ENCODE data around the gene DNAJC15. TPM values are rescaled to one million over a fixed set of nuclear protein-coding genes. Genes with fewer than 3 reads are reported as not detected.

Gene DNAJC15
- polyA plus RNA-seq, 1 donor (not counting 4 experiments of a cell fraction or from before 2014, with no cell fraction given): 38.5 TPM

DNA sequence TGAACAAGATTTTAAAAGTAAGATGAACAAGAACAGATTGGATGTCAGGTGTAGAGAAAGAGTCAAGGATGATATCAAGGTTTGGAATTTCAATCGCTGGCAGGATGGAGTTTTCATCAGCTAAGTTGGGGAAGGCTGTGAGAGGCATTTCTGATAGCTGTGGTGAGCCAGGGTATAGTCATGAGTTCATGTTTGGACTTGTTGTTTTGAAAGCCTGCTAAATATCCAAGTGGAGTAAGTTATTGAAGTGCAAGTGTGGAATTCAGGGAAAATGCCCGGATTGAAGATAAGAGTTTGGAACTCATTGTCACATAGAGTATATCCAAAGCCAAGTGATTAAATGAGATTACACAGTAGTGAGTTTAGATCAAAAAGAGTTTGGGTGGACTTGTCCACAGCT lies 20.4 kb upstream of the DNAJC15 start:
- DNase-seq (ENCODE audit: low read depth, low spot score): peak; percentile 69
- H2AFZ ChIP-seq (ENCODE audit: control insufficient read depth, low read length): peak overlapping the region; percentile 69

DNA sequence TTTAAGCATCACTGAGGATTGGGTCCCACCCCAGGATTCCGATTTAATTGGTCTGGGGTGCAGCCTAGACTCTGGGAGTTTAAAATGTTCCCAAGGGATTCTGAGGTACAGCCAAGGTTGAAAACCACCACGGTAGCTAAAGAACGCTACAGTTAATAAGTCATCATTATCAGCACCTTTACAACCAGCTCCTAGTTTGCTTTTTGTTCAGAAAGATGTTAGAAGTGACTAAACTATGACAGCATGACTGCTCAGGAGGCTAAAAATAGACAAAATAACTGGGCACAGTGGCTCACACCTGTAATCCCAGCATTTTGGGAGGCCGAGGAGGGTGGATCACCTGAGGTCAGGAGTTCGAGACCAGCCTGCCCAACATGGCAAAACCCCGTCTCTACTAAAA lies 19.7 kb upstream of the DNAJC15 start:
- no peaks in the 10 kb centered on the region for H4K20me1 ChIP-seq (ENCODE audit: control insufficient read depth, extremely low read depth, insufficient read depth, low read length)
- no peaks in the 10 kb centered on the region for H3K9me3 ChIP-seq (ENCODE audit: control insufficient read depth, low read depth, low read length)
- H3K27ac ChIP-seq (ENCODE audit: control insufficient read depth, insufficient read depth, low read length): peak overlapping the region; percentile 90
- no peaks in the 10 kb centered on the region for H3K9me1 ChIP-seq (ENCODE audit: control insufficient read depth, extremely low read depth, insufficient read depth, low read length)
- peaks cover 58% of the 10 kb centered on the region for H3K4me1 ChIP-seq (ENCODE audit: control insufficient read depth, extremely low read depth, insufficient read depth, low read length)
- no peak for DNase-seq (ENCODE audit: low read depth, low spot score)
- no peaks in the 10 kb centered on the region for H3K27me3 ChIP-seq (ENCODE audit: control insufficient read depth, extremely low read depth, insufficient read depth, low read length)
- no peak for FAIRE-seq
- peak overlapping the region; percentile 69 for H3K4me2 ChIP-seq (ENCODE audit: control insufficient read depth, extremely low read depth, insufficient read depth, low read depth, low read length)
- peak overlapping the region; percentile 44 for H3K9ac ChIP-seq (ENCODE audit: control insufficient read depth, extremely low read depth, insufficient read depth, low read length)
- H3K36me3 ChIP-seq (ENCODE audit: control insufficient read depth in 2 of 2, extremely low read depth in 1 of 2, insufficient read depth in 2 of 2, low read length in 2 of 2): no peaks in the 10 kb centered on the region
- TF ChIP-seq EZH2 (IDR thresholded peaks at IDR 0.05; ENCODE audit: low read length): no peak
- TF ChIP-seq, protein P1, sequence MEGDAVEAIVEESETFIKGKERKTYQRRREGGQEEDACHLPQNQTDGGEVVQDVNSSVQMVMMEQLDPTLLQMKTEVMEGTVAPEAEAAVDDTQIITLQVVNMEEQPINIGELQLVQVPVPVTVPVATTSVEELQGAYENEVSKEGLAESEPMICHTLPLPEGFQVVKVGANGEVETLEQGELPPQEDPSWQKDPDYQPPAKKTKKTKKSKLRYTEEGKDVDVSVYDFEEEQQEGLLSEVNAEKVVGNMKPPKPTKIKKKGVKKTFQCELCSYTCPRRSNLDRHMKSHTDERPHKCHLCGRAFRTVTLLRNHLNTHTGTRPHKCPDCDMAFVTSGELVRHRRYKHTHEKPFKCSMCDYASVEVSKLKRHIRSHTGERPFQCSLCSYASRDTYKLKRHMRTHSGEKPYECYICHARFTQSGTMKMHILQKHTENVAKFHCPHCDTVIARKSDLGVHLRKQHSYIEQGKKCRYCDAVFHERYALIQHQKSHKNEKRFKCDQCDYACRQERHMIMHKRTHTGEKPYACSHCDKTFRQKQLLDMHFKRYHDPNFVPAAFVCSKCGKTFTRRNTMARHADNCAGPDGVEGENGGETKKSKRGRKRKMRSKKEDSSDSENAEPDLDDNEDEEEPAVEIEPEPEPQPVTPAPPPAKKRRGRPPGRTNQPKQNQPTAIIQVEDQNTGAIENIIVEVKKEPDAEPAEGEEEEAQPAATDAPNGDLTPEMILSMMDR (optimal IDR thresholded peaks at IDR 0.05 in 1 of 3, IDR thresholded peaks at IDR 0.05 in 1 of 3, conservative IDR thresholded peaks at IDR 0.05 in 1 of 3; ENCODE audit: extremely low read depth in 1 of 3, insufficient read depth in 2 of 3, low read length in 3 of 3): no peak
- peak overlapping the region; percentile 69 for H2AFZ ChIP-seq (ENCODE audit: control insufficient read depth, low read length)
- H3K4me3 ChIP-seq (ENCODE audit: control insufficient read depth in 2 of 3, extremely low read depth in 1 of 3, insufficient read depth in 2 of 3, low read depth in 1 of 3, low read length in 3 of 3): peak overlapping the region in 1 of 3 experiments; percentile 1
- H3K79me2 ChIP-seq (ENCODE audit: control insufficient read depth, insufficient read depth, low read length): no peaks in the 10 kb centered on the region
- dilution Hi-C loops (cut with MboI; ENCODE audit: extremely low pct_ligation_motif_present, low sequenced_read_pairs): no loop called here

More for the DNA sequence above, 20.4 kb upstream of the DNAJC15 start:
- Histone ChIP-seq H3K9me3 (ENCODE audit: control insufficient read depth, low read depth, low read length) (no peaks in the 10 kb centered on the region), H3K4me3 (ENCODE audit: control insufficient read depth in 2 of 3, extremely low read depth in 1 of 3, insufficient read depth in 2 of 3, low read depth in 1 of 3, low read length in 3 of 3) (peak overlapping the region in 1 of 3 experiments; percentile 14), H3K4me2 (ENCODE audit: control insufficient read depth, extremely low read depth, insufficient read depth, low read depth, low read length) (peak overlapping the region; percentile 69), H3K27ac (ENCODE audit: control insufficient read depth, insufficient read depth, low read length) (peak overlapping the region; percentile 90), H3K9ac (ENCODE audit: control insufficient read depth, extremely low read depth, insufficient read depth, low read length) (peak overlapping the region; percentile 44), H3K4me1 (ENCODE audit: control insufficient read depth, extremely low read depth, insufficient read depth, low read length) (peaks cover 57% of the 10 kb centered on the region), H3K79me2 (ENCODE audit: control insufficient read depth, insufficient read depth, low read length) (no peaks in the 10 kb centered on the region), H4K20me1 (ENCODE audit: control insufficient read depth, extremely low read depth, insufficient read depth, low read length) (no peaks in the 10 kb centered on the region), H3K9me1 (ENCODE audit: control insufficient read depth, extremely low read depth, insufficient read depth, low read length) (no peaks in the 10 kb centered on the region), H3K36me3 (ENCODE audit: control insufficient read depth in 2 of 2, extremely low read depth in 1 of 2, insufficient read depth in 2 of 2, low read length in 2 of 2) (no peaks in the 10 kb centered on the region), H3K27me3 (ENCODE audit: control insufficient read depth, extremely low read depth, insufficient read depth, low read length) (no peaks in the 10 kb centered on the region)
- peak; percentile 97 for FAIRE-seq
- TF ChIP-seq EZH2 (IDR thresholded peaks at IDR 0.05; ENCODE audit: low read length): no peak
- TF ChIP-seq, protein P1 (optimal IDR thresholded peaks at IDR 0.05 in 1 of 3, IDR thresholded peaks at IDR 0.05 in 1 of 3, conservative IDR thresholded peaks at IDR 0.05 in 1 of 3; ENCODE audit: extremely low read depth in 1 of 3, insufficient read depth in 2 of 3, low read length in 3 of 3): no peak
- dilution Hi-C loops (cut with MboI; ENCODE audit: extremely low pct_ligation_motif_present, low sequenced_read_pairs): no loop called here

Measured in keratinocyte (primary cell).